Measurements from ENCODE around the gene RALGDS. TPM values are rescaled to one million over a fixed set of nuclear protein-coding genes. Genes with fewer than 3 reads are reported as not detected.
A peak's percentile ranks its signal among the peaks of the same experiment; 100 is the strongest.

RALGDS gene
- total RNA-seq, 4 donors from 2014 or later = 53.4 to 71.1 (median 55.3) TPM

GRCh38 chr9:133131506-133131905 is 10.5 kb upstream of the RALGDS start:
- H3K36me3 ChIP-seq = peaks cover 0 to 11% (median 0%) of the 10 kb centered on the region in 3 donors
- no peaks in the 10 kb centered on the region for H3K27me3 ChIP-seq
- peaks cover 80 to 96% (median 81%) of the 10 kb centered on the region in 3 donors for H3K4me1 ChIP-seq
- WGBS, 2 donors = 75 to 88% methylated on average over 2 to 3 of the region's 5 CpGs
- no peak for TF ChIP-seq POLR2A (IDR thresholded peaks at IDR 0.05)
- TF ChIP-seq CTCF (IDR thresholded peaks at IDR 0.05) = no peak
- H3K27ac ChIP-seq = peak overlapping the region; percentile 9 to 96 (median 75)
- intact Hi-C loops (cut with DNase I) = no loop called here
- no peak overlapping the region for H3K4me3 ChIP-seq
- DNase-seq = no peak
- no peaks in the 10 kb centered on the region for H3K9me3 ChIP-seq

GRCh38 chr9:133130685-133131244 is 9.7 kb upstream of the RALGDS start:
- peaks cover 77 to 96% (median 80%) of the 10 kb centered on the region in 3 donors for H3K4me1 ChIP-seq
- TF ChIP-seq POLR2A (IDR thresholded peaks at IDR 0.05) (no peak), CTCF (IDR thresholded peaks at IDR 0.05) (no peak)

GRCh38 chr9:133129001-133129795 is 8.2 kb upstream of the RALGDS start:
- no peak for TF ChIP-seq CTCF (IDR thresholded peaks at IDR 0.05)
- TF ChIP-seq POLR2A (IDR thresholded peaks at IDR 0.05) = no peak
- H3K4me1 ChIP-seq = peaks cover 65 to 96% (median 74%) of the 10 kb centered on the region in 3 donors
- no peak for DNase-seq
- no peaks in the 10 kb centered on the region for H3K27me3 ChIP-seq
- 43 to 59% methylated on average over 7 to 13 of the region's 29 CpGs for WGBS, 2 donors
- intact Hi-C loops (cut with DNase I) = no loop called here
- H3K9me3 ChIP-seq = no peaks in the 10 kb centered on the region
- peaks cover 0 to 11% (median 0%) of the 10 kb centered on the region in 3 donors for H3K36me3 ChIP-seq
- peak overlapping the region; percentile 2 to 18 (median 14) for H3K4me3 ChIP-seq
- peak overlapping the region; percentile 75 to 96 (median 90) for H3K27ac ChIP-seq

More at GRCh38 chr9:133130685-133131244, 9.7 kb upstream of the RALGDS start:
- intact Hi-C loops (cut with DNase I) = no loop called here
- Histone ChIP-seq H3K4me3 (peak overlapping the region in 2 of 4 donors; percentile 31 to 40), H3K27me3 (no peaks in the 10 kb centered on the region), H3K36me3 (peaks cover 0 to 11% (median 0%) of the 10 kb centered on the region in 3 donors), H3K9me3 (no peaks in the 10 kb centered on the region), H3K27ac (peak overlapping the region; percentile 9 to 96 (median 75))
- WGBS, 2 donors = 76 to 85% methylated on average over 2 to 4 of the region's 10 CpGs
- DNase-seq = no peak

- whole genome bisulfite sequencing, 2 donors = 84 to 90% methylated on average over 5 to 7 of the region's 13 CpGs
- Histone ChIP-seq H3K4me3 (peak overlapping the region in 2 of 4 donors; percentile 13 to 18), H3K9me3 (no peaks in the 10 kb centered on the region), H3K27me3 (no peaks in the 10 kb centered on the region), H3K36me3 (peaks cover 0 to 11% (median 0%) of the 10 kb centered on the region in 3 donors), H3K27ac (peak overlapping the region; percentile 75 to 96 (median 90)), H3K4me1 (peaks cover 57 to 92% (median 67%) of the 10 kb centered on the region in 3 donors)
- no peak for TF ChIP-seq POLR2A (IDR thresholded peaks at IDR 0.05)
- intact Hi-C loops (cut with DNase I) = no loop called here
- no peak for DNase-seq
Measured at GRCh38 chr9:133128152-133128551, 7.1 kb upstream of the RALGDS start.

GRCh38 chr9:133127340-133127981 is 6.4 kb upstream of the RALGDS start:
- no peak for DNase-seq
- WGBS, 2 donors = 60% methylated on average over 1 of the region's 23 CpGs; no CpG with 5 or more reads in 1 of the 2 donors
- Histone ChIP-seq H3K9me3 (no peaks in the 10 kb centered on the region), H3K4me3 (peak overlapping the region in 2 of 4 donors; percentile 13 to 18), H3K27ac (peak overlapping the region; percentile 75 to 96 (median 90)), H3K4me1 (peaks cover 57 to 92% (median 67%) of the 10 kb centered on the region in 3 donors), H3K36me3 (peaks cover 0 to 10% (median 0%) of the 10 kb centered on the region in 3 donors), H3K27me3 (no peaks in the 10 kb centered on the region)
- TF ChIP-seq CTCF (IDR thresholded peaks at IDR 0.05) (peak in 2 of 6 experiments; percentile 15 to 23), POLR2A (IDR thresholded peaks at IDR 0.05) (no peak)
- intact Hi-C loops (cut with DNase I) = no loop called here

Measured in esophagus squamous epithelium (tissue), 5 donors.